PC-3 (cell line): Measurements from ENCODE around the gene CCSER1. TPM values are rescaled to one million over a fixed set of nuclear protein-coding genes. Genes with fewer than 3 reads are reported as not detected.

Experiments
- ATAC-seq: fragments of 200-7000 bp; cut with Tn5 transposase; 2 replicates; pipeline ENCODE4 v1.9.1; 2020; ENCODE audit warnings: mild to moderate bottlenecking, moderate library complexity
- BruUV-seq: library from RNA; stranded (reverse); fragments of 400-500 nt; replicated peaks from 2 replicates; lab custom pipeline; 2021; lab: Mats Ljungman, UMichigan
- CTCF ChIA-PET: fragments of 300-600 bp; sonication (Branson Sonifier 250); formaldehyde crosslinking; loops from one replicate; lab custom pipeline; 2022; ENCODE audit warnings: antibody characterized with exemption; lab: Charles Lee
- POLR2A ChIA-PET: fragments of 300-600 bp; sonication (Branson Sonifier 250); formaldehyde crosslinking; loops from one replicate; lab custom pipeline; 2022; ENCODE audit warnings: antibody characterized with exemption; ENCODE audit not compliant: unreplicated experiment; lab: Charles Lee
- DNase-seq: peaks from one replicate; pipeline ENCODE4 v3.0.0-alpha.2; 2015
- H2AFZ ChIP-seq: fragments of 300-600 bp; sonication (generic); 2 replicates; pipeline ENCODE4 v1.6.0; 2016; ENCODE audit warnings: antibody characterized with exemption, low read length
- H3F3A ChIP-seq: fragments of 300-600 bp; sonication (generic); one replicate; pipeline ENCODE4 v1.6.0; 2017; ENCODE audit warnings: antibody characterized with exemption, low read length, control low read depth, mild to moderate bottlenecking; ENCODE audit not compliant: unreplicated experiment
- H3K27ac ChIP-seq: fragments of 300-600 bp; sonication (generic); 2 replicates; pipeline ENCODE4 v1.5.1; 2016; ENCODE audit warnings: mild to moderate bottlenecking, low read length
- H3K27me3 ChIP-seq: fragments of 300-600 bp; sonication (generic); 2 replicates; pipeline ENCODE4 v1.6.1; 2016; ENCODE audit warnings: low read length, mixed read lengths
- H3K36me3 ChIP-seq: fragments of 300-600 bp; sonication (generic); 2 replicates; pipeline ENCODE4 v1.6.1; 2016; ENCODE audit warnings: low read depth, mixed run types, low read length, mixed read lengths
- H3K4me1 ChIP-seq: fragments of 300-600 bp; sonication (generic); 2 replicates; pipeline ENCODE4 v1.5.1; 2016; ENCODE audit warnings: low read length; ENCODE audit not compliant: insufficient read depth
- H3K4me2 ChIP-seq: fragments of 300-600 bp; sonication (generic); 2 replicates; pipeline ENCODE4 v1.6.0; 2016; ENCODE audit warnings: low read length
- H3K4me3 ChIP-seq: fragments of 300-600 bp; sonication (generic); 2 replicates; pipeline ENCODE4 v1.5.1; 2016; ENCODE audit warnings: mild to moderate bottlenecking, low read length, mixed read lengths
- H3K79me2 ChIP-seq: fragments of 300-600 bp; sonication (generic); 2 replicates; pipeline ENCODE4 v1.6.1; 2017; ENCODE audit warnings: low read length, mixed read lengths
- H3K9ac ChIP-seq: fragments of 300-600 bp; sonication (generic); 2 replicates; pipeline ENCODE4 v1.6.0; 2016; ENCODE audit warnings: mild to moderate bottlenecking, low read length
- H3K9me2 ChIP-seq: fragments of 300-600 bp; sonication (generic); replicated peaks from 2 replicates; pipeline ENCODE4 v1.6.1; 2016; ENCODE audit warnings: mixed run types, low read length, mixed read lengths
- H3K9me3 ChIP-seq: fragments of 300-600 bp; sonication (generic); 2 replicates; pipeline ENCODE4 v1.6.1; 2016; ENCODE audit warnings: low read length, mixed read lengths
- H4K20me1 ChIP-seq: fragments of 300-600 bp; sonication (generic); 2 replicates; pipeline ENCODE4 v1.6.1; 2016; ENCODE audit warnings: low read length, mixed read lengths
- CTCF ChIP-seq: fragments of 300-600 bp; sonication (generic); conservative IDR thresholded peaks from 2 replicates; pipeline ENCODE4 v1.5.1; 2017; ENCODE audit warnings: antibody characterized with exemption, low read depth, mild to moderate bottlenecking, low read length
- EZH2 ChIP-seq: fragments of 300-600 bp; sonication (generic); IDR thresholded peaks from one replicate; pipeline ENCODE4 v1.6.1; 2017; ENCODE audit warnings: antibody characterized with exemption, mild to moderate bottlenecking, low read length; ENCODE audit not compliant: unreplicated experiment
- EZH2phosphoT487 ChIP-seq: fragments of 300-600 bp; sonication (generic); IDR thresholded peaks from 2 replicates; pipeline ENCODE4 v1.6.1; 2018; ENCODE audit warnings: mild to moderate bottlenecking, antibody characterized with exemption, low read length, borderline replicate concordance
- intact Hi-C: fragments of 100-400 bp; cut with micrococcal nuclease; formaldehyde crosslinking; loops from 2 replicates; pipeline ENCODE4 v1.9.0; 2023
- total RNA-seq: library from RNA; depleted of rRNA; stranded (reverse); fragments of >200 nt; gene quantifications from 2 replicates; pipeline ENCODE4 v1.2.3, GENCODE V29; 2014

Gene CCSER1
- total RNA-seq, 1 experiment from 2014 or later: 6.0 TPM

DNA sequence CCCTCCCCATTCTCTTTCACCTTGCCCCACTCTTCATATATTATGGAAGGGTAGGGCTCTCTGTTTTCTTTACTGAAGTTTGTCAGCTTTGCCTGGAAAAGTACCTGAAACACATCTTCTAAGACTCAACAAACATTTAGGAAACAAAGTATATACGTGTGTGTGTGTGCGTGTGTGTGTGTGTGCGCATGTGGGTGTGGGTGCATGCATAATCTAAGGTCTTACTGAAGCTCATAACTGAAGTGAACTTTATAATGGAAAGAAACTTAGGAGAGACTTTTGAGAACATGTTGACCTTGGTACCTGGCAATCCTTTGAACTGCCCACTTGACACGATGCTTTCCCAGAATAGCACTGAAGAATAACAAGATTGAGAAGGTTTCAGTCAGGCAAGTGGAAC, 1190.2 kb downstream of the CCSER1 start:
- no peaks in the 10 kb centered on the region for H3K4me1 ChIP-seq
- ATAC-seq (no peak), DNase-seq (no peak)
- no peak overlapping the region for H3K4me3 ChIP-seq
- H3K4me2 ChIP-seq: no peak overlapping the region
- CTCF ChIA-PET: no interaction called here
- POLR2A ChIA-PET: no interaction called here
- no peaks in the 10 kb centered on the region for H4K20me1 ChIP-seq
- no peak overlapping the region for H3K9ac ChIP-seq
- intact Hi-C loops: no loop called here
- BruUV-seq: no TSS peak
- no peaks in the 10 kb centered on the region for H3K27me3 ChIP-seq
- H3K36me3 ChIP-seq: no peaks in the 10 kb centered on the region
- no peaks in the 10 kb centered on the region for H3K9me2 ChIP-seq
- H3K9me3 ChIP-seq: no peaks in the 10 kb centered on the region
- TF ChIP-seq EZH2: no peak
- no peak for TF ChIP-seq CTCF
- no peak for TF ChIP-seq EZH2phosphoT487
- no peaks in the 10 kb centered on the region for H3K79me2 ChIP-seq
- no peak overlapping the region for H3K27ac ChIP-seq
- H2AFZ ChIP-seq: no peak overlapping the region
- H3F3A ChIP-seq: no peaks in the 10 kb centered on the region

GRCh38 chr4:91319556-91320268, 1192.5 kb downstream of the CCSER1 start:
- TF ChIP-seq EZH2 (no peak), CTCF (no peak), EZH2phosphoT487 (no peak)
- Histone ChIP-seq H3K9ac (no peak overlapping the region), H3K36me3 (no peaks in the 10 kb centered on the region), H4K20me1 (no peaks in the 10 kb centered on the region), H3K9me3 (no peaks in the 10 kb centered on the region), H3K27ac (no peak overlapping the region), H3K4me2 (no peak overlapping the region), H3K9me2 (no peaks in the 10 kb centered on the region), H3F3A (no peaks in the 10 kb centered on the region), H2AFZ (no peak overlapping the region), H3K79me2 (no peaks in the 10 kb centered on the region), H3K4me1 (no peaks in the 10 kb centered on the region), H3K27me3 (no peaks in the 10 kb centered on the region), H3K4me3 (no peak overlapping the region)
- ATAC-seq: no peak
- intact Hi-C loops: no loop called here
- ChIA-PET POLR2A (no interaction called here), CTCF (no interaction called here)
- BruUV-seq: no TSS peak
- no peak for DNase-seq

- Histone ChIP-seq H3K27ac (no peak overlapping the region), H3K4me3 (no peak overlapping the region), H3K79me2 (no peaks in the 10 kb centered on the region), H3K4me2 (no peak overlapping the region), H3K9me3 (no peaks in the 10 kb centered on the region), H3K9ac (no peak overlapping the region), H3K27me3 (no peaks in the 10 kb centered on the region), H3F3A (no peaks in the 10 kb centered on the region), H2AFZ (no peak overlapping the region), H3K36me3 (no peaks in the 10 kb centered on the region), H3K9me2 (no peaks in the 10 kb centered on the region), H3K4me1 (no peaks in the 10 kb centered on the region), H4K20me1 (no peaks in the 10 kb centered on the region)
- BruUV-seq: no TSS peak
- ChIA-PET CTCF (no interaction called here), POLR2A (no interaction called here)
- intact Hi-C loops: no loop called here
- DNase-seq (no peak), ATAC-seq (no peak)
- TF ChIP-seq EZH2 (no peak), CTCF (no peak), EZH2phosphoT487 (no peak)
These were observed 1195.8 kb downstream of the CCSER1 start for GRCh38 chr4:91322961-91323360.
